ENCODE results near the gene SLX4IP. TPM values are rescaled to one million over a fixed set of nuclear protein-coding genes. Genes with fewer than 3 reads are reported as not detected.

Gene SLX4IP
- total RNA-seq, 2 donors from 2014 or later: 4.7 to 5.8 TPM

GRCh38 chr20:10511170-10511508 is 76.0 kb downstream of the SLX4IP start:
- Histone ChIP-seq H3K27me3 (replicated peaks; ENCODE audit: insufficient read depth) (no peaks in the 10 kb centered on the region), H3K36me3 (no peaks in the 10 kb centered on the region), H3K4me1 (ENCODE audit: control insufficient read depth in 1 of 2, low read depth in 2 of 2) (peaks cover 32 to 55% of the 10 kb centered on the region in 2 donors), H3K27ac (peak overlapping the region; percentile 63 to 66), H3K9me3 (no peaks in the 10 kb centered on the region), H3K4me3 (peak overlapping the region; percentile 55)
- no peak for ATAC-seq (ENCODE audit: insufficient number of reproducible peaks, low FRiP score, low read depth)
- TF ChIP-seq CTCF (IDR thresholded peaks at IDR 0.05): no peak
- DNase-seq (ENCODE audit: low spot score): no peak

- H3K36me3 ChIP-seq: no peaks in the 10 kb centered on the region
- no peaks in the 10 kb centered on the region for H3K27me3 ChIP-seq (replicated peaks; ENCODE audit: insufficient read depth)
- no peak for TF ChIP-seq CTCF (IDR thresholded peaks at IDR 0.05)
- peaks cover 28 to 50% of the 10 kb centered on the region in 2 donors for H3K4me1 ChIP-seq (ENCODE audit: control insufficient read depth in 1 of 2, low read depth in 2 of 2)
- no peaks in the 10 kb centered on the region for H3K9me3 ChIP-seq
- ATAC-seq (ENCODE audit: insufficient number of reproducible peaks, low FRiP score, low read depth) (peak; percentile 95), DNase-seq (ENCODE audit: low spot score) (peak; percentile 79)
- H3K27ac ChIP-seq: peak overlapping the region; percentile 63 to 66
- peak overlapping the region; percentile 55 for H3K4me3 ChIP-seq
Observed at GRCh38 chr20:10511509-10512251, 76.6 kb downstream of the SLX4IP start.

- TF ChIP-seq CTCF (IDR thresholded peaks at IDR 0.05): no peak
- Histone ChIP-seq H3K27me3 (replicated peaks; ENCODE audit: insufficient read depth) (no peaks in the 10 kb centered on the region), H3K36me3 (no peaks in the 10 kb centered on the region), H3K4me3 (no peak overlapping the region), H3K4me1 (ENCODE audit: control insufficient read depth in 1 of 2, low read depth in 2 of 2) (peaks cover 27 to 42% of the 10 kb centered on the region in 2 donors), H3K9me3 (no peaks in the 10 kb centered on the region), H3K27ac (no peak overlapping the region)
- no peak for ATAC-seq (ENCODE audit: insufficient number of reproducible peaks, low FRiP score, low read depth)
- DNase-seq (ENCODE audit: low spot score): no peak
Observed at GRCh38 chr20:10513061-10513460, 78.0 kb downstream of the SLX4IP start.

- Histone ChIP-seq H3K4me1 (ENCODE audit: control insufficient read depth in 1 of 2, low read depth in 2 of 2) (peaks cover 19 to 32% of the 10 kb centered on the region in 2 donors), H3K27me3 (replicated peaks; ENCODE audit: insufficient read depth) (no peaks in the 10 kb centered on the region), H3K9me3 (no peaks in the 10 kb centered on the region), H3K4me3 (no peak overlapping the region), H3K36me3 (no peaks in the 10 kb centered on the region), H3K27ac (peak overlapping the region in 1 of 2 donors; percentile 7)
- DNase-seq (ENCODE audit: low spot score) (no peak), ATAC-seq (ENCODE audit: insufficient number of reproducible peaks, low FRiP score, low read depth) (no peak)
- TF ChIP-seq CTCF (IDR thresholded peaks at IDR 0.05): no peak
Observed at GRCh38 chr20:10513931-10514575, 78.9 kb downstream of the SLX4IP start.

- no peak overlapping the region for H3K27ac ChIP-seq
- H3K36me3 ChIP-seq: no peaks in the 10 kb centered on the region
- no peaks in the 10 kb centered on the region for H3K9me3 ChIP-seq
- no peak for ATAC-seq (ENCODE audit: insufficient number of reproducible peaks, low FRiP score, low read depth)
- H3K4me3 ChIP-seq: no peak overlapping the region
- no peak for TF ChIP-seq CTCF (IDR thresholded peaks at IDR 0.05)
- DNase-seq (ENCODE audit: low spot score): no peak
- no peaks in the 10 kb centered on the region for H3K27me3 ChIP-seq (replicated peaks; ENCODE audit: insufficient read depth)
- H3K4me1 ChIP-seq (ENCODE audit: control insufficient read depth in 1 of 2, low read depth in 2 of 2): peaks cover 11 to 15% of the 10 kb centered on the region in 2 donors
Observed at GRCh38 chr20:10516529-10516928, 81.4 kb downstream of the SLX4IP start.
